ENCODE measurements around the gene CSMD2. TPM values are rescaled to one million over a fixed set of nuclear protein-coding genes. Genes with fewer than 3 reads are reported as not detected.

Gene CSMD2
- total and polyA plus RNA-seq, 2 of the 4 experiments (the other 2 are of a cell fraction), result under 0.01 to 0.36 TPM

DNA sequence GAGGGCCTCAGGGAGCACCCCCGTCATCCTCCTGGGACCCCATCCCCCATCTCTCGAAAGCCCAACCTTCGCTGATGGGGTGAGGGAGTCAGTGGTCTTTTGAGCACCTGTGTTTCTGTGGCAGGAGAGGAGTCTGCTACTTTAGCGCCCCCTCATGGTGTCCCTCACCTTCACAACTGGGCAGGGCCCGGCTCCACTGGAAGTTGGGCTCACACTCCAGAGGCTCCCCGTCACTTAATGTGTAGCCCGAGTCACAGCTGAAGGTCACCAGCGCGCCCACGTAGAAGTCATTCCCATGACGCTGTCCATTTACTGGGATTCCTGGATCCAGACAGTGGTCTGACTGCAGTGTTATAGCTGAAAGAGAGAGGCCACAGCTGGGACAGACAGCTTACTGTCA, 440.7 kb downstream of the CSMD2 start:
- no peak overlapping the region for H2AK5ac ChIP-seq (ENCODE audit: low read depth, low read length)
- H3K4ac ChIP-seq (ENCODE audit: low read depth, low read length), result no peak overlapping the region
- no TSS peak for BruUV-seq (replicated peaks)
- H4K20me1 ChIP-seq (ENCODE audit: insufficient read depth, low read length), result no peaks in the 10 kb centered on the region
- H3K9ac ChIP-seq (ENCODE audit: low read depth, low read length), result no peak overlapping the region
- no peak overlapping the region for H2BK20ac ChIP-seq (ENCODE audit: low read depth, low read length)
- DNase-seq (no peak), ATAC-seq (ENCODE audit: low read depth) (no peak)
- H4K8ac ChIP-seq (ENCODE audit: low read depth in 2 of 2, low read length in 2 of 2), result no peak overlapping the region
- no peak overlapping the region for H2AK9ac ChIP-seq (replicated peaks; ENCODE audit: low read depth, low read length, poor library complexity)
- peaks cover 6% of the 10 kb centered on the region; the same call in 1 of the 2 replicates for H3K9me3 ChIP-seq (ENCODE audit: control insufficient read depth, insufficient read depth, low read length)
- no peak overlapping the region for H2BK5ac ChIP-seq (ENCODE audit: low read depth, low read length, poor library complexity, severe bottlenecking)
- ChIA-PET POLR2A (ENCODE audit: unreplicated experiment) (no interaction called here), CTCF (no interaction called here)
- no peaks in the 10 kb centered on the region for H3K4me1 ChIP-seq (ENCODE audit: control insufficient read depth, insufficient read depth, low read length)
- H3K56ac ChIP-seq (ENCODE audit: extremely low read depth, insufficient read depth, low read length), result no peak overlapping the region
- H4K91ac ChIP-seq (ENCODE audit: insufficient read depth, low read depth, low read length), result no peak overlapping the region
- dilution Hi-C loops (cut with HindIII; ENCODE audit: low sequenced_read_pairs, unreplicated experiment) (no loop called here), in situ Hi-C loops (cut with MboI; ENCODE audit: low sequenced_read_pairs) (no loop called here), intact Hi-C loops (cut with micrococcal nuclease) (no loop called here)
- no CpG with 5 or more reads among the region's 11 CpGs for WGBS, 2 experiments (ENCODE audit: extremely low coverage in 2 of 2, insufficient read length in 1 of 2)
- H3K9me1 ChIP-seq (ENCODE audit: insufficient read depth, low read length), result no peaks in the 10 kb centered on the region
- no peak overlapping the region for H3K14ac ChIP-seq (replicated peaks; ENCODE audit: low read depth, low read length)
- H2BK120ac ChIP-seq (ENCODE audit: low read depth, low read length), result no peak overlapping the region
- no peak overlapping the region for H3K27ac ChIP-seq (ENCODE audit: insufficient read depth, low read length)
- H3K27me3 ChIP-seq (ENCODE audit: control insufficient read depth, insufficient read depth, low read length), result no peaks in the 10 kb centered on the region
- H3K18ac ChIP-seq (ENCODE audit: low read depth, low read length), result no peak overlapping the region
- H3K23ac ChIP-seq (ENCODE audit: low read depth, low read length), result no peak overlapping the region
- H3K79me1 ChIP-seq (ENCODE audit: low read depth in 1 of 2, low read length in 2 of 2), result no peaks in the 10 kb centered on the region
- H4K5ac ChIP-seq (ENCODE audit: low read depth, low read length), result no peak overlapping the region
- no peak overlapping the region for H2BK15ac ChIP-seq (ENCODE audit: low read depth, low read length)
- TF ChIP-seq, protein P1, sequence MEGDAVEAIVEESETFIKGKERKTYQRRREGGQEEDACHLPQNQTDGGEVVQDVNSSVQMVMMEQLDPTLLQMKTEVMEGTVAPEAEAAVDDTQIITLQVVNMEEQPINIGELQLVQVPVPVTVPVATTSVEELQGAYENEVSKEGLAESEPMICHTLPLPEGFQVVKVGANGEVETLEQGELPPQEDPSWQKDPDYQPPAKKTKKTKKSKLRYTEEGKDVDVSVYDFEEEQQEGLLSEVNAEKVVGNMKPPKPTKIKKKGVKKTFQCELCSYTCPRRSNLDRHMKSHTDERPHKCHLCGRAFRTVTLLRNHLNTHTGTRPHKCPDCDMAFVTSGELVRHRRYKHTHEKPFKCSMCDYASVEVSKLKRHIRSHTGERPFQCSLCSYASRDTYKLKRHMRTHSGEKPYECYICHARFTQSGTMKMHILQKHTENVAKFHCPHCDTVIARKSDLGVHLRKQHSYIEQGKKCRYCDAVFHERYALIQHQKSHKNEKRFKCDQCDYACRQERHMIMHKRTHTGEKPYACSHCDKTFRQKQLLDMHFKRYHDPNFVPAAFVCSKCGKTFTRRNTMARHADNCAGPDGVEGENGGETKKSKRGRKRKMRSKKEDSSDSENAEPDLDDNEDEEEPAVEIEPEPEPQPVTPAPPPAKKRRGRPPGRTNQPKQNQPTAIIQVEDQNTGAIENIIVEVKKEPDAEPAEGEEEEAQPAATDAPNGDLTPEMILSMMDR (conservative IDR thresholded peaks at IDR 0.05; ENCODE audit: low read depth, low read length), result no peak
- TF ChIP-seq MAZ (IDR thresholded peaks at IDR 0.05; ENCODE audit: borderline replicate concordance, low read depth, low read length) (no peak), CHD1 (IDR thresholded peaks at IDR 0.05; ENCODE audit: low read depth, low read length) (no peak), MXI1 (IDR thresholded peaks at IDR 0.05; ENCODE audit: borderline replicate concordance, low read depth, low read length) (no peak), CEBPB (IDR thresholded peaks at IDR 0.05; ENCODE audit: low read depth, low read length) (no peak), MAFK (IDR thresholded peaks at IDR 0.05; ENCODE audit: low read depth, low read length) (no peak), RCOR1 (IDR thresholded peaks at IDR 0.05; ENCODE audit: insufficient replicate concordance, low read length) (no peak), SMC3 (IDR thresholded peaks at IDR 0.05; ENCODE audit: low read depth, low read length) (no peak), POLR2A (IDR thresholded peaks at IDR 0.05; ENCODE audit: low read depth, low read length) (no peak), FOS (IDR thresholded peaks at IDR 0.05; ENCODE audit: low read depth, low read length) (no peak), RFX5 (IDR thresholded peaks at IDR 0.05; ENCODE audit: low read depth, low read length) (no peak), BHLHE40 (IDR thresholded peaks at IDR 0.05; ENCODE audit: low read depth, low read length) (no peak), RAD21 (IDR thresholded peaks at IDR 0.05; ENCODE audit: low read length) (no peak), NFE2L2 (IDR thresholded peaks at IDR 0.05; ENCODE audit: low read depth, low read length) (no peak)
- TF ChIP-seq, protein P2, sequence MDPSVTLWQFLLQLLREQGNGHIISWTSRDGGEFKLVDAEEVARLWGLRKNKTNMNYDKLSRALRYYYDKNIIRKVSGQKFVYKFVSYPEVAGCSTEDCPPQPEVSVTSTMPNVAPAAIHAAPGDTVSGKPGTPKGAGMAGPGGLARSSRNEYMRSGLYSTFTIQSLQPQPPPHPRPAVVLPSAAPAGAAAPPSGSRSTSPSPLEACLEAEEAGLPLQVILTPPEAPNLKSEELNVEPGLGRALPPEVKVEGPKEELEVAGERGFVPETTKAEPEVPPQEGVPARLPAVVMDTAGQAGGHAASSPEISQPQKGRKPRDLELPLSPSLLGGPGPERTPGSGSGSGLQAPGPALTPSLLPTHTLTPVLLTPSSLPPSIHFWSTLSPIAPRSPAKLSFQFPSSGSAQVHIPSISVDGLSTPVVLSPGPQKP (IDR thresholded peaks at IDR 0.05; ENCODE audit: borderline replicate concordance, low read depth, low read length), result no peak
- TF ChIP-seq, protein P3, sequence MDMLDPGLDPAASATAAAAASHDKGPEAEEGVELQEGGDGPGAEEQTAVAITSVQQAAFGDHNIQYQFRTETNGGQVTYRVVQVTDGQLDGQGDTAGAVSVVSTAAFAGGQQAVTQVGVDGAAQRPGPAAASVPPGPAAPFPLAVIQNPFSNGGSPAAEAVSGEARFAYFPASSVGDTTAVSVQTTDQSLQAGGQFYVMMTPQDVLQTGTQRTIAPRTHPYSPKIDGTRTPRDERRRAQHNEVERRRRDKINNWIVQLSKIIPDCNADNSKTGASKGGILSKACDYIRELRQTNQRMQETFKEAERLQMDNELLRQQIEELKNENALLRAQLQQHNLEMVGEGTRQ (IDR thresholded peaks at IDR 0.05; ENCODE audit: low read depth, low read length), result no peak
- no peak overlapping the region for H3K4me3 ChIP-seq (ENCODE audit: insufficient read depth, low read depth, low read length)
- no peak overlapping the region for H2AFZ ChIP-seq (replicated peaks; ENCODE audit: low read length, poor library complexity)
- H3K36me3 ChIP-seq (ENCODE audit: control insufficient read depth, insufficient read depth, low read length), result no peaks in the 10 kb centered on the region
- no peak overlapping the region for H3K4me2 ChIP-seq (ENCODE audit: low read depth, low read length)
